ENCODE data around the gene FBLN1.

The FBLN1 gene

DNA sequence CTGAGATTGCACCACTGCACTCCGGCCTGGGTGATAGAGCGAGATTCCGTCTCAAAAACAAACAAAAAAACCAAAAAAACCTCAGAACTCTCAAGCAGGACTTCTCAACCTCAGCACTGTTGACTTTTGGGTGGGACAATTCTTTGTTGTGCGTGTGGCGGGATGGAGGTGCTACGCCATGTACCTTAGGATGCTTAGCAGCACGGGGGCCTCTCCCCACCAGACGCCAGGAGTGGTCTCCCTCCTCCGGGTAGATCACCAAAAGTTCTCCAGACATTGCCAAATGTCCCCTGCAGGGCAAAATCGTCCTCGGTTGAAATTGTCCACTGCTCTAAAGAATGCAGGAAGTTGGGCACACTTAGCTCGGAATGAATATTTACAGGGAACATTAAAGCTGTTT lies 142.0 kb downstream of the FBLN1 start:
- DNase-seq, result no peak

- DNase-seq, result no peak
Measured at GRCh38 chr22:45645150-45645525, 142.5 kb downstream of the FBLN1 start.

- DNase-seq, result no peak
Measured at GRCh38 chr22:45645526-45646414, 143.1 kb downstream of the FBLN1 start.

- DNase-seq, result no peak
Measured at GRCh38 chr22:45647532-45648225, 145.0 kb downstream of the FBLN1 start.

GRCh38 chr22:45648301-45649117 lies 145.8 kb downstream of the FBLN1 start:
- DNase-seq, result no peak

- DNase-seq, result no peak
Measured at GRCh38 chr22:45649809-45650208, 147.1 kb downstream of the FBLN1 start.

GRCh38 chr22:45650721-45651120 lies 148.0 kb downstream of the FBLN1 start:
- no peak for DNase-seq
